HG02884 (cell line): Measurements from ENCODE around the gene ST8SIA6.
"Not testable (repeated sequence)": the region's sequence is repeated elsewhere in the genome, so short reads cannot be mapped to it uniquely, and the experiment has no call there.

ENCODE experiments used
- ATAC-seq: cut with Tn5 transposase; IDR thresholded peaks from one replicate; pipeline ENCODE4 v1.9.1; 2021; ENCODE audit warnings: mild to moderate bottlenecking, moderate library complexity; ENCODE audit not compliant: unreplicated experiment

Gene ST8SIA6

DNA sequence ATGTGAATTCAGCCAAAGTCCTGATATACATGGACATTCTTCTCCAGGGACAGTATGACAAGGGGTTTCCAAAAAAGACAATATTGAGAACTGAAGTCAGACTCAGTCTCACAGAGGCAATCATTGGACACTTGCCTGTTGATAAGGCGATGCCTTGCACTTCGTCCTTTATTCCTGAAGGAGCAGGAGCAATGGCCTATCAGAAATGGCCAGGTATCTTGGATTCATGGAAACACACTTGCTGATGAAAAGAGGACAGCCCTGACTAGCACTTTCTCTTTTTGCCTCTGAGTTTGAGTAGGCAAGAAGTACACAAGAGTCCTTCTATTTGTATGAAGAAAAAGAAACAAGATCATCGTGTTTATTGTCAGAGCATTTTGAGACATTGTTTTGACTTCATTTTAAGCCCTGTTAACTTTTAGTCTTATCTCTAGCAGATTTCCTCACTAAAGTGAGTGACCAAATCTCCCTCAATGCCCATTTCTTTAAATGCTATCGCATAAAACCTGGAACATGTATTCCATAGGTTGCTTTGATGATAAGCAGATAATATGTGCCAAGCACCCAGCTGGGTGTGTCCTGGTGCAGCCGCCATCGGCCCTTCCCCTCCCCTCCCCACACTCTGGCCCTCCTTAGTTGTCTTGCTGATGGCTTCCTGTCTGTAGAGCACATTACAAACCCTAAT lies 26.6 kb downstream of the ST8SIA6 start:
- ATAC-seq = no peak

DNA sequence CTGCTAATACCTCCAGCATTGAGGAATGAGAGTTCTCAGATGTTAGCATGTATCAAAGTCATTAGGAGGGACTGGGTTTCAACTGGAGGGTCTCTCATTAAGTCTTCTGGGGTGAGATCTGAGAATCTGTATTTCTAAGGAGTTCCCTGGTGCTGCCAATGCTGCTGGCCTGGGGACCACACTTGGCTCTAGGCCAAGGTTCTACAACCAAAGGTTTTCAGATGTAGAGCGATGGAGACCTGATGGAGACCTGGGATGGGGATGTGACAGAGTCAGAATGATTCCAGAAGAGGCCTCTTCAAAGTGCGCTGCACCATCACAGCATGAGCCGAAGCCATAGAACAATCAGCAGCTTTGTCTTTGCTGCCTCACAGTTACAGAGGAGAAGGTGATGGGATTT lies 27.2 kb downstream of the ST8SIA6 start:
- no peak for ATAC-seq

DNA sequence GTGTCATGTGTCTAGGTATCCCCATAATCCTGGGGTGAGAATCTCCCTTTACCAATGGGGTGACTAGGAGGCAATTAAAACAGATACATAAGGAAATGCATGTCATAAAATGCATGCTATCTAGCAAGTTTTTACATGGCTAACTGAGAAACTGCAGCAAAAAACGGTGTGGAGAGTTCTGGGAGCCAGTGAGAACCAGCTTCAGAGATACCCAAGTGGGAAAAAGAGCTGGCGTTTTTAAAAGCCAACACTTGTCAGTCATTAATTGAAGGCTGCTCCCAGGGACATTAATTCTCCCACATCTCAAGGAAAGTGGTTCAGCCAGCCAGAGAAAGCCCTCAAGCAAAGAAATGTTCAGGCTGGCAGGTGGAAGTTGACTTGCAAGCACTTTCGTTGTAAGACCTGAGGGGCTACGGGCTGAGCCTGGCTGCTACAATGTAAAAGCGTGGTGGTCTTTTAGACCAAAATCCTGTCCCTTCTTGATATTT lies 28.1 kb downstream of the ST8SIA6 start:
- no peak for ATAC-seq

DNA sequence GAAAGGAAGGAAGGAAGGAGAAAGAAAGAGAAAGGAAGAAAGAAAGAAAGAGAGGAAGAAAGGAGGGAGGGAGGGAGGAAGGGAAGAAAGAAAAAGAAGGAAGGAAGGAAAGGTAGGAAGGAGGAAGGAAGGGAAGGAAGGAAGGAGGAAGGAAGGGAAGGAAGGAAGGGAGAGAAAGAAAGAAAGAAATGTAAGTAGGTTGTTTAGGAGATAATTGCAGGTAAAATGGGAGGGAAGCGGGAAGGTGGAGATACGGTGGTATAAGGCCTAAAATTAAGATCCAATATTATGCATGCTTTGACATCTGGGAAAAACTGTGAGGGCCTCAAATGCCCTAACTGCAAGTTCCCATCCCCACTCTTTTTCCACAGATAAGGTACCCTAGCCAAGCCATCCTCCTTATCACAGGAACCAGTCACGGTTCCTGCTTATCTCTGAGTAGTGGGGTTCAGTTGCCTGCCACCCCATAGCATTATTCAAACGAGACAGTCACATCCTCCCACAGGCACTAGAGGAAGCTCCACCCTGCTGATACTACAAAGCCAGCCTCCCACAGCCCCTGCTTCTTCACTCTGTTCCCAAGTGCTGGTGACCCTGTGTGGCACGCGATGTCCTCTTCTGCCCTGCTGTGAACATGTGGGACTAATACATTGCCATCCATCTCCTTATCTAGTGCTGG lies 28.7 kb downstream of the ST8SIA6 start:
- no peak for ATAC-seq

DNA sequence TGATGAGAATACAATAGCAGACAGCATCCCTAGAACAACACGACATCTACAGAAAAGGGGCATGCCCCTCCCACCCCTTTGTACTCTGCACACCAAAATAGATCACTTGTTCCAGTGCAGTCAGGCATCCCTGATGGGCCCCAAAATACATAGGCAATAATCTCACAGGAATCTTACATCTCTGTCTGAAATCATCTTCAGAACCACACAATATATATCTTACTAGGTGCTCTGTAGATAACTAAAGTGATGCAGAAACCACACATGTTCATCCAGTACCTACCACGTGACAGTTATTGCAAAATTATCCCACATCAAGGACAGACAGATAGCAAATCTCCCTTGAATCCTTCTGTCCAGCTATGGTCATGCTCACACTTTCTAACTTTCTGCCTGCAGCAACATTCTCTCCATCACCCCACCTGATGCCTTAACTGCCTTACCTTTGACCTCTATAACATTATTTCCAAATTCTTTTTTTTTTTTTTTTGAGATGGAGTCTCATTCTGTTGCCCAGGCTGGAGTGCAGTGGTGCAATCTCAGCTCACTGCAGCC lies 30.7 kb downstream of the ST8SIA6 start:
- ATAC-seq = no peak

DNA sequence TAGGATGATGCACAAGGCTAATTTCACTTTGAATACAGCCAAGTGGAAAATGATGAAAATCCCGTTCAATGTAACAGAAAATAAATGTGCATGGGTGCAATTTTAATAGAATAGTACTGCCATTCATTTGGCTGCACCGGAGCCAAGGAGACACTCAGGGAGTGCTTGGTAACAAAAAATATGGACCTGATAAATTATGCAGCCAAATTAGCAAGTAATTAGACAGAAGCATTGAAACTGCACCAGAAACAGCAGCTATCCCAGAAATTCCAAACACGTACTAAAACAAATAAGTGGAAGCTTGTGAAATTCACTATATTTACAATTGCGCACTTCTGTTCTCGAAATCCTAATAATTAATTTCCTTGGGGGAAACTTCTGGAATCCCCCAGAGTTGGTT lies 31.5 kb downstream of the ST8SIA6 start:
- no peak for ATAC-seq

DNA sequence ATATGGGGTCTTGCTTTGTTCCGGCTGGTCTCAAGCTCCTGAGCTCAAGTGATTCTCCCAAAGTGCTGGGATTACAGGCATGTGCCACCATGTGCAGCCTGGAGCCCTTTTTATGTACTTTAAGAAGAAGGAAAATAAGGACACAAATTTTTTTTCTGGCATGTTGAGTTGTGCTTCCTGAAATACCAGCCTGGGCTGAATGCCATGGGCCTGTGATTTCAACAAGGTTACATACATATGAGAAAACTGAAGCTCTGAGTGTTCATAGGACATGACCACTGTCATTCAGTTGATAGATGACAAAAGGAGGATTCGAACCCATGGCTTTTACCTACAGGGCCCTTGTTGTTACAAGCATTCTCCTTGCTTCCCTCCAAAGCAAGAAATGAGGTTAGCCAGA lies 36.1 kb downstream of the ST8SIA6 start:
- no peak for ATAC-seq

DNA sequence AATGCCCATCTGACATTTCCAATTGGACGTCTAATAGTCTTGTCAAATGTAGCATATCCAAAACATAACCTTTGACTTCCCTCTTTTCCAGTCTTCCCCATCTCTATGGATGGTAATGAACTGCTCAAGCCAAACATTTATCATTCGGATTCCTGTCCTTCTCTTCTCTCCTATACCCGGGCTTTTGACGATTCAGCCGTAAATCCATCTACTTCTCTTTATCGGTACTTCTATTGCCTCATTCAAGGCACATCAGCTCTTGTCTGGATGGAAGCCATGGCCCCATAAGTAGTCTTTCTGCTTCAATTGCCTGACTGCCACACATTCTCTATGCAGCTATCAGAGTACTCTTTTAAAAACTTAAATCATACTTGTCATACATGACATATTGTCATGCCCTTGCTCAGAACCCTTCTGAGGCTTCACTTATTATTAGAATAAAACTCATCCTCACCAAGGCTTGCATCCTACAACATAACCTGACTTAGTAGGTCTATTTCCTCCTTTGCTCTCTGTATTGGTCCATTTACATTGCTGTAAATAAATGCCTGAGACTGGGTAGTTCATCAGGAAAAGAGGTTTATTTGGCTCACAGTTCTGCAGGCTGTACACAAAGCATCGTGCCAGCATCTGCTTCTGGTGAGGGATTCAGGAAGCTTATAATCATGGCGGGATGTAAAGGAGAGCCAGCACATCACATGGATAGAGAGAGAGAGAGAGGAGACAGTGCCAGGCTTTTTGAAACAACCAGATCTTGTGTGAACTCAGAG lies 37.8 kb downstream of the ST8SIA6 start:
- no peak for ATAC-seq

DNA sequence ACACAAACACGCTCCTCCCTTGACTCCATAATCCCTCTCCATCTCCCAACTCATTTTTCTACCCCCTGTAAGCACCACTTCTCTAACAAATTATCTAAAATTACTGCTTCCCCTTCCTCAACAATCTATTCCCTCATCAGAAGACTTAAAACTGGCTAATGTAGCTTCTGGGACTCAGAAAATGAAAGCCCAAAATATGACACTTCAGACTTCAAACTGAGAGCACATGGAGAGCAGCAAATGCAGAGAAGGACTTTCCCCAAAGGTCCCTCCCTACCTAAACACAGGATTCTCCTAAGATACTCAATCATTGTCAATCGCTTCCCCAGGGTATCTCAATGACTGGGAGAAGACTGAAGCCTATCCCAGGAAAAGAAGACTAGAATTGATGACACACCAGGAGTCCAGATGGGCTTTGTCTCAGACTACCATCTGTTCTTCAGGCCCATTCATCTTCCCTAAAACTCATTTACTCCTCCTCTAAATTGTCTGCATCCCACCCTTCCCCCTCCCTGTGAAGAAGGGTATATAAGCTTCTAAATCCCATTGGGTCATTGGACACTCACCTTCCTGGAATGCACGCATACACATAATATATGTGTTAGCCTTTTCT lies 39.2 kb downstream of the ST8SIA6 start:
- ATAC-seq = no peak

DNA sequence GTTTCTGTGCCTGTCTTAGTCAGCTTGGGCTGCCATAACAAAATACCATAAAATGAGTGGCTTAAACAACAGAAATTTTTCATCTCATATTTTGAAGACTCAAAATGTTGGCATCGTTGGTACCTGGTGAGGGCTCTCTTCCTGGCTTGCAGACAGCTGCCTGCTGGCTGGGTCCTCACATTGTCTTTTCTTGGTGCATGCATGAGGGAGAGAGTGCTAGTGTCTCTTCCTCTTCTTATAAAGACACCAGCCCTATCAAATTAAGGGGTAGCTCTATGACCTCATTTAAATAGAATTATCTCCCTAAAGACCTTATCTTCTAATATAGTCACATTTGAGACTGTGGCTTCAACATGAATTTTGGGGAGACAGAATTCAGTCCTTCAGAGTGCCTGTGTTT lies 39.9 kb downstream of the ST8SIA6 start:
- ATAC-seq = no peak

DNA sequence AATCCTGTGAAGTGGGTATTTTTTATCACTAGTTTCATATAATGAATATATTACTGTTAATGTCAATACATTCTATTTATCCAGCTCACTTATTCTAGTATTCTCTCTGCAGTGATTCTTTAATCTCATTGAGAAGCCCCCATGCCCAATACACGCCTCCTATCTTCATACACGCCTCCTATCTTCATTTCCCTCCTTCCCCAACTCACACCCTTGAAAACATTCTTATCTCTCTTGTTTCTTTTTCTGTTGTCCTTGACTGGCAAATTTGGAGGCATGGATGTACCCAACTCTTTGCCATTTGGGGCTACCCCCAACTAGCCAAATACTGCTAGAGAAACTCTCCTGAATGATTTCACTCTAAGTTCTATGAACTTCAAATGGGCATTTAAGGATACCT lies 40.5 kb downstream of the ST8SIA6 start:
- ATAC-seq = no peak

DNA sequence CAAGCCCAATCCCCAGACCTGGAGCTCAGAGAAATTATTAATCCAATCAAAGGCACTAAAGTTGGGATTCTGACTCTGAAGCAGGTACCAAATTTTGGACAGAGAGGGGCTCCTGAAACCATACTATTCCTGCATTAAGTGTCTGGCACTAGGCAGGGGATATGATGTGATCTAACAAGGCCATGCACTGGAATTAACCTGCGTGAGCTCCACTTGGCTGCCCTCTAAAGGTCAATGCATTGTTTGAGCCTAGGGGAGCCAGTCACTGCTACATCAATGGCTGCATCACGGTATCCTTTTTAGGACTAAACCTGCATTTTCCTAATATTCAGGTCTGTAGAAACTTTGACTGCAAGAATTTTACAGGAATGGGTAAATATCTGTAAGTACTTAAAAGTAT lies 42.1 kb downstream of the ST8SIA6 start:
- no peak for ATAC-seq

DNA sequence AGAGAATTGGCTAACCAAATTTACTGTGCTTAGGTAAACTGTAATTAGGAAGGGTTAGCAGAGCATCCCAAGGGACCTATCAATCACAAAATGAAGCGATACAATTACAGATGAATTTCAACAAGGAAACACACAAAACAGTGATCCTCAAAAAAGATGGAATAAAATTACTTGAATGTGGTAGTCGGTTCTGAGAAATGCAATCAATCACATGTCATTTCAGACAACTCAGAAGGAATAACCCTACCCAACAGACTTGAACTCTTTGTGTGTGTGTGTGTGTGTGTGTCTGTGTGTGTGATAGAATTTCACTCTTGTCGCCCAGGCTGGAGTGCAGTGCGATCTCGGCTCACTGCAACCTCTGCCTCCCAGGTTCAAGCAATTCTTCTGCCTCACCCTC lies 43.5 kb downstream of the ST8SIA6 start:
- ATAC-seq = no peak

DNA sequence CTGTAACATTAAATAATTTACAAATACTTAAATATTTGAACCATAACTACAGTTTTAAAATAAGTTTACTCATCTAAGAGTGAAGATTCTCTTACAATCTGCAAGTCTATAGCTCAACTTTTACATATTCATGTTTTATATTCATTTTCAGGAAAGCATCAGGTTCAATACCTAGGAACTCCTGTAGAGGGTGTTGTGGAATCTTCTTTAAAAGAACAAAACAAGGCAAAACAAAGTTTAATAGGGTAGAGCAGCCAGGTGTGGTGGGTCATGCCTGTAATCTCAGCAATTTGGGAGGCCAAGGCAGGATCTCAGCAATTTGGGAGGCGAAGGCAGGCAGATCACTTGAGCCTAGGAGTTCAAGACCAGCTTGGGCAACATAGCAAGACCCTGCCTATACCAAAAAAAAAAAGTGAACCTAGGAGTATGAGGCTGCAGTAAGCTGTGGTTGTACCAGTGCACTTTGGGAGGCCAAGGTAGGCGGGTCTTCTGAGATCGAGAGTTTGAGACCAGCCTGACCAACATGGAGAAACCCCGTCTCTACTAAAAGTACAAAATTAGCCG lies 45.1 kb downstream of the ST8SIA6 start:
- no peak for ATAC-seq

DNA sequence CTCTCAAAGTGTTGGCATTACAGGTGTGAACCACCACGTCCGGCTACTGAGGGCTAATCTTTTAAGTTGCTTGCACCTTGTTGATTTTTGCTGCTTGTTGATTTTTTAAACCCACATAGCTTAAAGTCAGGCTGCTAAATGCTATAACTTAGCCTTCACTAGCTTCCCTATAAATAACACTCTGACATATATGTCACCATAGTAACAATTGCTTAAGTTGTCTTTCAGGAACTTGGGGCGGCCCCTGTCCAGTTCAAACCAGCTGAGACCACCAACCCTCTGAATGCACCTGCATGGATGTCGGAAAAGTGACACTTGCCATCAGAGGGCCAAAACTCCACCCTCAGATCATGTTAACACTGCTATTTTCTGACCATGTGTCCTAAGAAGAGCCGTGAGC lies 47.3 kb downstream of the ST8SIA6 start:
- no peak for ATAC-seq

DNA sequence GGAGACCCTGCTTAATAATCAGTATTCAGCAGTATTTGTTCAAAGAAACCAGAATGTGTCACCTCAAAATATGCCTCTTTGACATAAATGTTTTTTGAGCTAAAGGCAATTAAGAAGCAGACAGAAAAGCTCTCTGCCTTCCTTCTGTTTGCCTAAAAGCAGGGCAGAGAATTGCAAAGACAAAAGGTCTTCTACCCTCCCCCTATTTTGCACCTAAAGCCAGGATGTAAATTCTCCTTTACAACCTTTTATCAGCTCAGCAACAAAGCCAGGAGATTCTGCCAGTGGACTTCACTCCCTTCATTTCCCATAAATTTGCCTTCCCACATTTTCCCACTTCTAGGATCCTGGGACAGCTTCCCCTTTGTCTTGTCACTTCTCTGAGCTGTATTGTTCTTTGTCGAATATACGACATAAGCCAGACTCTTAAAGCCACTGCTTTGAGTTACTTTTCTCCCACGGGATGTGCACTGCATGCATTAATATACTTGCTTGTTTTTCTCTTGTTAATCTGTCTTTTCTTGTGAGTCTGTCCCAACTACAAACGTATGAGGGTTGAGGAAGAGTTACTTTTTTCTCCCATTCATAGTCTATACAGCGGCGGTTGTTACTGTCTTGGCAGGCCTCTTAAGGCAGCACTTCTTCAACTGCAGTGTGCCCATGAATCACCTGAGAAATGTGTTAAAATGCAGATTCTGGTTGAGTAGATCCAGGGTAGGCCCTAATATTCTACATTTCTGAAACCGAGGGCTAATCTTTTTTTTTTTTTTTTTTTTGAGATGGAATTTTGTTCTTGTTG lies 48.2 kb downstream of the ST8SIA6 start:
- no peak for ATAC-seq

DNA sequence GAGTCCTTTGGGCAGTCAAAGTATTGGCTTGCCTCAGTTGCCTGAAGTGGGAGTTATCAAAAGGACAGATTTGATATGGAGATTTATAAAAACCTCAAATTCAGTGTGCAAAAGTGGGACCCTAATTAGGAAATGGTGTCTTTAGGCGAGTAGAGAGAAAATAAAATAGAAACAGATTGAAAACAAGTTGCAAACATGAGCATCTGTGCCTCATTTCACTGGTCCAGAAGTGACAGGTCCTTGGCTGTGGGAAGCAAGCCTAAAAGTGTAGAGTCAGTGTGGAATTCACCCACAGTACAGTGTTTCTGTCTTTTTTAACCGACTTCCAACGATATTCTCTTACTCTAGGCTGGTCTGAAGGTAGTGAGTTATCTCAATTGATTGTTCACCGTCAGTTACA lies 51.2 kb downstream of the ST8SIA6 start:
- no peak for ATAC-seq

DNA sequence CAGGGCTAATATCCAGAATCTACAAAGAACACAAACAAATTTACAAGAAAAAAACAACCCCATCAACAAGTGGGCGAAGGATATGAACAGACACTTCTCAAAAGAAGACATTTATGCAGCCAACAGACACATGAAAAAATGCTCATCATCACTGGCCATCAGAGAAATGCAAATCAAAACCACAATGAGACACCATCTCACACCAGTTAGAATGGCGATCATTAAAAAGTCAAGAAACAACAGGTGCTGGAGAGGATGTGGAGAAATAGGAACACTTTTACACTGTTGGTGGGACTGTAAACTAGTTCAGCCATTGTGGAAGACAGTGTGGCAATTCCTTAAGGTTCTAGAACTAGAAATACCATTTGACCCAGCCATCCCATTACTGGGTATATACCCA lies 52.4 kb downstream of the ST8SIA6 start:
- not testable (repeated sequence) for ATAC-seq

DNA sequence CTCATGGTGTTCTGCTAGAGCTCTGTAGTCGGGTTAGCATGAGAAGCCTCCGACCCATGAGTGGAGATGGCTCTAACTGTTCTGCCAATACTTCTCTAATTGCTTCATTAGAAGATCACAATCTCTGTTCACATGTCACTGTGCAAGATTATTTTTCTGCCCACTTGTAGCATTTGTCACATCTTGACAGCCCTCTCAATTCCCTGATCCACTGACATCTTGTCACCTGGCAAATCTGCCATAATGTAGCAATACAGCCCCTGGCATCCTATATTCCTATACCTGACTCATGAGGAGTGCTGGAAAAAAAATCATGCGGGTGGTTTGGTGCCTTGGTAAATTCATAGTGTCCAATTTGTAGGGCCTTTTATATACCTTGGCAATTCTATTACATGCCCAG lies 58.4 kb downstream of the ST8SIA6 start:
- no peak for ATAC-seq

DNA sequence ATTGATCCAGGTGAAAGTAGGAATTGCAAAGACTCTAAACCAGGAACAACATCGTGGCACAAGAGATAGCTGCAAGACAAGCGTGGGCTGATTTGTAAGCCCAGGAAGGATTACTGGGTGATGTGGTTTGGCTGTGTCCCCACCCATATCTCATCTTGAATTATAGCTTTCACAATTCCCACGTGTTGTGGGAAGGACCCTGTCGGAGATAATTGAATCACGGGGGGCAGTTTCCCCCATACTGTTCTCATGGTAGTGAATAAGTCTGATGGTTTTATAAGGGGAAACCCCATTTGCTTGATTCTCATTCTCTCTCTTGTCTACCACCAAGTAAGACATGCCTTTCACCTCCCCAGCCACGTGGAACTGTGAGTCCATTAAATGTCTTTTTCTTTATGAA lies 59.5 kb downstream of the ST8SIA6 start:
- no peak for ATAC-seq
